GM19468 (cell line): Measurements from ENCODE around the gene EIF5A2.

Source experiments
- ATAC-seq: cut with Tn5 transposase; IDR thresholded peaks from one replicate; pipeline ENCODE4 v1.9.1; 2021; ENCODE audit warnings: mild to moderate bottlenecking, moderate library complexity, moderate number of reproducible peaks; ENCODE audit not compliant: unreplicated experiment; ENCODE audit errors: extremely low read depth

Gene EIF5A2

GRCh38 chr3:170863816-170864215 is 44.6 kb downstream of the EIF5A2 start:
- no peak for ATAC-seq

- no peak for ATAC-seq
These were observed 45.6 kb downstream of the EIF5A2 start for GRCh38 chr3:170862618-170863374.

GRCh38 chr3:170858599-170858998 is 49.8 kb downstream of the EIF5A2 start:
- no peak for ATAC-seq

GRCh38 chr3:170852324-170852723 is 56.1 kb downstream of the EIF5A2 start:
- no peak for ATAC-seq

GRCh38 chr3:170848292-170848917 is 60.0 kb downstream of the EIF5A2 start:
- no peak for ATAC-seq

GRCh38 chr3:170844377-170844776 is 64.1 kb downstream of the EIF5A2 start:
- no peak for ATAC-seq

GRCh38 chr3:170840291-170840859 is 68.1 kb downstream of the EIF5A2 start:
- ATAC-seq = no peak

- no peak for ATAC-seq
These were observed 68.8 kb downstream of the EIF5A2 start for GRCh38 chr3:170839518-170840100.
